NCI-H2171 treated with DMSO at 0.1 percent for 48 hours (cell line): ENCODE measurements around the gene C19orf85.
"Not testable (repeated sequence)": the region's sequence is repeated elsewhere in the genome, so short reads cannot be mapped to it uniquely, and the experiment has no call there.

Experiments
- DNase-seq: peaks from one replicate; lab custom pipeline; 2025; lab: John Stamatoyannopoulos, UW

The C19orf85 gene

DNA sequence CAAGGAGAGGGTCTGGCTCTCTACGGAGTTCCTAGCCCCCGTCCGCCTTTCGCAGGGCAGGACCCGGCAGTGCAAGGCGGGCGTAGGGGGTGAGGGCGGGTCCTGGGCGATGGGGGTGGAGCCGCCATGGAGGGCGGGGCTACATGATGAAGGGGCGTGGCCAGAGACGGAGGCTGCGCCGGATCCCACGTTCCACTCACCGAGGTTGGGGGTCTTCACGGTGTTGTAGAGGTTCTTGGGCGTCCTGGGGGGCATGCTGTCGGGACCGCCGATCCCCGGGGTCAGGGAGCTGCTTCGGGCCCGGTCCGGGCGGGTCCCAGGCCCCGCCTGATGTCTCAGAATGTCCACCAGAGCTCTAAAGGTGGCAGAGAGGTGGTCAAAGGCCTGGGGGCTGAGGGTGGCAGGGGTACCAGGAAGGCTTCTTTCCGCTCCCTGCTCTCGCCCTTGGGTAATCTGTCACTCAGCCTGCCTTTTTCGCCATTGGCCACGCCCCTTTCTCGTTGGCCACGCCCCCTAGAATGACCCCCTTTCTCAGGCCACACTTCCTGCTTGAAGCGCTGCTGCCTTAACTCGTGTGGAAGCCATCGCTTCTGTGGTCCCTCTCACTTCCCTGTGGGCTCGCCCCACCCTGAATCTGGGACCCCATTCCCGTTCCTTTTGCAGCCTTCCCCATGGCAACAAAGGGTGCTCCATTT is 24.0 kb downstream of the C19orf85 start:
- no peak for DNase-seq

DNA sequence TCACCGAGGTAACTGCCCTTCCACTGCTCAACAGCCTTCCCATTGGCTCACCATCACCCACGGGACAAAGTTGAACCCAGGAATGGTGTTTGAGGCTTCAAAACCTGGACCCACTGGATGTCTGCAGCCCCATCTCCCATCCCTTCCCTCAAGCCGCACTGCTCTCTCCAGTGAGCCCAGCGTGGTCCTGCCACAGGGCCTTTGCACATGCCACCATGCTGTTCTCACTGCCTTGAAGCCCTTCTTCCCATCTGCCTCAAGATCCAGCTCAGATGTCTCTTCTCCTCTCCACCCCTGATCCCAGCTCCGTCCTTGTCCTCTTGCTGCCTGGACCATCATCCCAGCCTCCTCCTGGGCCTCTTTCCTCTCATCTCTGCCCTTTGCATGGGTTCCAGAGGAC is 25.5 kb downstream of the C19orf85 start:
- DNase-seq = no peak

DNA sequence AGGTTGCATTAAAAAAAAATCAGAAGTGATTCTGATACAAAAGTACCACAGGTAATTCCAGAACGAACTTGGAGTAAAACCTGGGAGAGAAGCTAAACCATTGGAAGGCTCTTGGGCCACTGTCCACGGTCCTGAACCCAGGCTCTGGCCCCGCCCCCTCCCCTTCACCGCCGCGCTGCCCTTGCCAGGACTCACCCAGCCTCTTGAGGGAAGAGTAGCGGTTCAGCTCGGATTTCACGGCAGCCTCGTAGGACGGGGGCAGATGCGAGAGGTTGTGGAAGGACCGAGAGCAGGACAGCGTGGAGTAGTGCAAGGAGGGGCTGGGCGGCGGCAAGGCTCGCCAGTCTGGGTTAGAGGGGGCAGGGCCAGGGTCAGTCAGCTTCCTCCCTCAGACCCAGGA is 27.1 kb downstream of the C19orf85 start:
- DNase-seq = peak; percentile 25

DNA sequence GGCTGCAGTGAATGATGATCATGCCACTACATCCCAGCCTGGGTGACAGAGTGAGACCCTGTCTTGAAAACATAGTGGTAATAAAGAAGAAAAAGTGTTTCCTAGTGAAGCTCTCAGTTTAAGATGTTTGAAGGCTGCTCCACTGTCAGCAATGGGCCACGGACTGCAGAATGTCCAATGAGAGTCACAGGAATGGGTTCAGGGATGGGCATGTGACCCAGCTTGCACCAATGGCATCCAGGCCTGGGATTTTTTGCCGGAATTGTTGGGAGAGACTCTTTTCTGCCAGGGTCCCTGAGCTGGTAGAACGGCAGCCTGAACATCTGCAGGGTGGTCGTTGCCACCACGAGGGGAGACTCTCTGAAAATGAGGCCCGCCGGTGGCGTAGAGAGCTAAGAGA is 27.7 kb downstream of the C19orf85 start:
- no peak for DNase-seq

DNA sequence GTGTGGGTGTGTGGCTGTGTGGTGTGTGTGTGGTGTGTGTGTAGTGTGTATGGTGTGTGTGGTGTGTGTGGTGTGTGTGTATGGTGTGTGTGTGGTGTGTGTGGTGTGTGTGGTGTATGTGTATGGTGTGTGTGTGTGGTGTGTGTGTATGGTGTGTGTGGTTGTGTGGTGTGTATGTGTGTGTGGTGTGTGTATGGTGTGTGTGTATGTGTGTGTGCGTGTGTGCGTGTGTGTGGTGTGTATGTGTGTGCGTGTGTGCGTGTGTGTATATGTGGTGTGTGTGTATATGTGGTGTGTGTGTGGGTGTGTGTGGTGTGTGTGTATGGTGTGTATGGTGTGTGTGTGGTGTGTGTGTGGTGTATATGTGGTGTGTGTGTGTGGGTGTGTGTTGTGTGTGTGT is 29.5 kb downstream of the C19orf85 start:
- DNase-seq = no peak

DNA sequence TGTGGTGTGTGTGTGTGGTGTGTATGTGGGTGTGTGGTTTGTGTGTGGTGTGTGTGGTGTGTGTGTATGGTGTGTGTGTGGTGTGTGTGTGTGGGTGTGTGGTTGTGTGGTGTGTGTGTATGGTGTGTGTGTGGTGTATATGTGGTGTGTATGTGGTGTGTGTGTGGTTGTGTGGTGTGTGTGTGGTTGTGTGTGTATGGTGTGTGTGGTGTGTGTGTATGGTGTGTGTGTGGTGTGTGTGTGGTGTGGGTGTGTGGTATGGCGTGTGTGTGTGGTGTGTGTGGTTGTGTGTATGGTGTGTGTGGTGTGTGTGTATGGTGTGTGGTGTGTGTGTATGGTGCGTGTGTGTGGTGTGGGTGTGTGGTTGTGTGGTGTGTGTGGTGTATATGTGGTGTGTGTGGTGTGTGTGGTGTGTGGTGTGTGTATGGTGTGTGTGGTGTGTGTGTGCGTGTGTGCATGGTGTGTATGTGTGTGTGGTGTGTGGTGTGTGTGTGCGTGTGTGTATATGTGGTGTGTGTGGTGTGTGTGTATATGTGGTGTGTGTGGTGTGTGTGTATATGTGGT is 30.1 kb downstream of the C19orf85 start:
- no peak for DNase-seq

DNA sequence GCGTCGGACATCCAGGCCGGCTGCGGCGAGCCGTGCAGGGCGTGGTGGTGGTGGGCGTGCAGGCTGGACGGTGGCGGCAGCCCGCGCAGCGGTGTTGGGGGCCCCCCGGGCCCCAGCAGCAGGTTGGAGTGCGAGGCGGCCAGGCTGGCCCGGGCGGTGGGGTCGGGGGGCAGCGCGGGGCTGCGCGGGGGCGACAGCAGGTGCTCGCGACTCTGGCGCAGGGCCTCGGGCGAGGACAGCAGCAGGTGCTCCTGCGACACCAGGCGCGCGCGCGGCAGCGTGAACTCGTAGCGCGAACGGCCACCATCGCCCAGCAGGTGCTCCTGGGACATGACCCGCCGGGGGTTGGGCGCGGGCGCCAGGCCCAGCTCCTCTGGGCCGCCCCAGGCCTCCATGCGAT is 31.3 kb downstream of the C19orf85 start:
- DNase-seq = no peak

DNA sequence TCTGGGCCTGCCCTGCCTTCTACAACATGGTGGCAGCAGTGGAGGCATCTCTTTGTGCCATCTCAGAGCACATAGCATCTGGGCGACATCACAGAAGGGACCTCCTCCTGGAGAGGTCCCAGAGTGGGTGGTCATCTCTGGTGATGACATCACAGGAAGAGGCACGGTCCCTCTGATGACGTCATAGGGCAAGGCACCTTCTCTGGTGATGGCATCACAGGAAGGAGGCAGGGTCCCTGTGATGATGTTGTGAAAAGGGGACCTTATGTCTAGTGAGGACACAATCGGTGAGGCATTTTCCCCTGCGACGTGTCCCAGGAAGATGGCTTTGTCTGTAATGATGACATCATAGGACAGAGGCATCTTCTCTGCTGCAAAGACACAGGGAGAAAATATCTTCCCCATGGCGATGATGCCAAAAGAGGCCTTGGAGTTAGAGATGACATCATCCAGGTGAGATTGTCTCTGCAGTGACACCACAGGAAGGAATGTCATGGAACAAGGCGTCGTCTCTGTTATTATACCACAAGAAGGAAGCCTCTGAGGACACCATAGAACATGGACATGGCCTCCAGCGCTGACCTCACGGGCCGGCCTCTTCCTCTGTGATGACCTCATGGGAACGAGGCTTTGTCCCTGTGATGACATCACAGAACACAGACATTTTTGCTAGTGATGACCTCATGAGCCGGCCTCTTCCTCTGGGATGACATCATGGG is 32.2 kb downstream of the C19orf85 start:
- DNase-seq = no peak

DNA sequence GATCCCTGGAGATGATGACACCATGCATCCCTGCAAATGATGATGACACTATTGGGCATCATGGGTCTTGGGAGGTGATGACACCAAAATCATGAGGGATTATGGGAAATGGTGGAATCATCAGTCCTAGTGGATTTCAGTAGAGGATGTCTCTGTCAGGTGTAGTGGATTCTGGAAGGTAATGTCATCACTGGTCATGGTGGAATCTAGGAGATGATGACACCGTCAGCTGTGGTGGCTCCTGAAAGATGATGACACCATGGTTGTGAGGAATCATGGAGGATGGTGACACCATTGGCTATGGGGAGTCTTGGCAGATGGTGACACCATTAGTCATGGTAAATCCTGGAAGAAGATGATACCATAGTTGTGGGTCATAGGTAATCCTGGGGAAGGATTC is 33.4 kb downstream of the C19orf85 start:
- DNase-seq = no peak

DNA sequence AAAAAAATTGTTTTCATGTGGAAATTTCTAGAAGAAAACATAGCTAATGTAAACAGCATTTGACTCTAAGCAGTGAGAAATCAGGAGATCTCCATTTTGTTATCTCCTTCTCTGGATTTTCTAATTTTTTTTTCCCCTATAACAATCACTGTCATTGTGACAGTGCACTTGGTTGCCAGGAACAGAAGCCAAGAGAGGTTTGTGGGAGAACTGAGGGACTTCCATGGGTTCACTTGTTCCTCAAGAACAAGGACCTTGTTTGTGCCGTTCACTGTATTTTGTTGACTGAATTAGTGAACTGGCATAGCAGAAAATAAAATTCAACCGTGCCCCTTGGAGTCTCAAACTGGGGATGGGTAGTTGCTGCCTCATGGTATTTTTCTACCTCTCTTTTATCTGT is 38.5 kb downstream of the C19orf85 start:
- DNase-seq = no peak

DNA sequence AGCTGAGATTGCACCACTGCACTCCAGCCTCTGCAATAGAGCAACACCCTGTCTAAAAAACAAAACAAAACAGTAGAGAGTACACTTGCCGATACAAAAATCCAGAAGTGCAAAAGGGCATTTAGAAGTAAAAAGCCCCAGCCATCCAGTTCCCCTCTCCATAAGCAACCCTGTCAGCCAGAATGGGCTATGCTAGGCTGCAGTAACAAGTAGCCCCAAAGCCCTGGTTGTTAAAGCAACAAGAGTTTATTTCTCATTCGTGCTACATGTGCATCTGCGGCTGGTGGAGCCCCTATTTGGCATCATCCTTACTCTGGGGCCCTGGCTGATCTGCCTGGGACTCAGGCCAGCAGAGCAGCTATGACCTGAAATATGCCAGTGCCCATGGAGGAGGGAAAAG is 40.0 kb downstream of the C19orf85 start:
- no peak for DNase-seq

DNA sequence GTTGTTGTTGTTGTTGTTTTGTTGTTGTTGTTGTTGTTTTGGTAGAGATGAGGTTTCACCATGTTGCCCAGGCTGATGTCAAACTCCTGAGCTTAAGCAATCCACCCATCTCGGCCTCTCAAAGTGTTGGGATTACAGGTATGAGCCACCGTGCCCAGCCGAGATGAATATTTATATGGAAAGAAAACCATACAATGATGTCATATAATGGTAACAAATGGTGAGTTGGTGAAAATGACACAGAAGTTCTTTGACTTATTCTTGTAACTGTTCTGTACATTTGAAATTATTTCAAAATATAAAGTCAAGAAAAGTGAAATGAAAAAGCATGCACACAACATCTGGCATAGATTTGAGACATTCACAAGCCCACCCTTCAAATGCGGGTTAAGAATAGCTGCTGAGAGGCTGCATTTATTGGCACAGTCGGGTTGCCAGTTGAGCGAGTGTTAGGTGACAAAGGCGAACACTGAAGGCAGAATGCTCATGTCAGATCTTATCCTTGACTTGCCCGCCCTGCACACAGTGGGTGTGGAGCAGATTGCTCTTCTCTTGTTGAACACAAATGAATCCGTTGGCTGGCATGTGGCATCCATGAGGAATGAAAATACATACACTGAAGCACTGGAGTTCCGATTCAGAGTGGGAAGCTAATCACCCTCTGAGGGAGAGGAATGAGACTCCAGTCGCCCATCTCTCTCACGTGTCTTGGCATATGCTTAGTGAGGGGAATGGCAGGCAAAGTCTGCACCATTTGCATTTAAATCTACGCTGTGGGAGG is 41.1 kb downstream of the C19orf85 start:
- peak; percentile 43 for DNase-seq

DNA sequence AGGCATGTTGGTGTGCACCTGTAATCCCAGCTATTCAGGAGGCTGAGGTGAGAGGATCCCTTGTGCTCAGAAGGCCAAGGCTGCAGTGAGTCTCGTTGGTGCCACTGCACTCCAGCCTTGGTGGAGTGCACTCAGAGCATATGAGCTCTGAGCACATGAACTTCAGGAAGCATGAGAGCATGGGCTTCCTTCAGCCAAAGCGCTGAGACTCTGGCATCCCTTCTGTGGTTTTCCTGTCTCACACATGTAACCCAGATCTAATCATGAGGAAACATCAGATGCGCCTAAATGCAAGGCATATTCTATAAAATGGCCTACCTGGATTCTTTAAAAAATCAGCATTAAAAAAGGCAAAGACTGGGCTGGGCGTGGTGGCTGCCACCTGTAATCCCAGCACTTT is 43.3 kb downstream of the C19orf85 start:
- not testable (repeated sequence) for DNase-seq

DNA sequence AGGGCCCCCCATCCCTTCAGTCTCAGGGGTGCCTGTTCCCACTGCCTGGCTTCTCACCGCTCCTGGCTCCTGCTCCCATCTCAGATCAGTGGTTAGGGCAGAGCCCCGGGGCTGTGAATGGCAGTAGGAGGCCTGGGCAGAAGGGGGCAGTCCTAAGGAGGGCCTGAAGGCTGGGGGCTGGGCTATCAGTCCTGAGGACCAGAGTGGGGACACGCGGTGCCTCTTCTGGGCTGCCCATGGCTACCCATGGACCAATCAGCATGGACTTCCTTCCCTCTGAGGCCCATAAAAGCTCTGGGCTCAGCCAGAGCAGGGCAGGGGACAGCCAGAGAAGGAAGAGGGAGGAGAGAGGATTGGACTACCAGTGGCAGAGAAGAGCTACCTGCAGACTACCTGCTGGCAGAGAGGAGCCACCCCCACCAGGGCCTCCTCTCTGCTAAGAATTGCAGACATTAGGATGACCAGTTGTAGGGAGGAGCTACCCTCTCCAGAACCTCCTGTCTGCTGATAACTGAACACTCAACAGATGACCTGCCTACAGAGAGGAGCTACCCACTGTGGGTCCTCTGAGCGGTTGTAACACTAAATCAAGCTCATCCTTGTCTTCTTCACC is 44.8 kb downstream of the C19orf85 start:
- no peak for DNase-seq

DNA sequence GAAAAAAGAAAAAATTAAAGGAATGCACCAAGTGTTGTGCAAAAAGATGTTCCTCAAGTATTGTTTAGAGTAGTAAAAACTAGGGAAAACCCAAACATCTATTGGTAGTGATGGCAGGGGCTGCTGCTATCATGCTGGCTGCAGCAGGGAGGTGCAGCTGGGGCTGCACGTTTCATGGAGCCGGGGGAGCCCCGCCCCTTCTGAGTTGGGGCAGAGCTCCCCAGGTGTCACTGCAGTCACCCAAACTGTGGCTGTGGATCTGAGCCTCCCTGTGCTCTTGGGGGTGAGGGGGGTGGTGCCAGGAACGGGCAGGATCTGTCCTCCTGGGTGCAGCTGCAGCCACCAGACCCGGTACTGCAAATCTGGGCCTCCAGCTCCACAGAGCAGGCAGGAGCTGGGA is 45.4 kb downstream of the C19orf85 start:
- no peak for DNase-seq

DNA sequence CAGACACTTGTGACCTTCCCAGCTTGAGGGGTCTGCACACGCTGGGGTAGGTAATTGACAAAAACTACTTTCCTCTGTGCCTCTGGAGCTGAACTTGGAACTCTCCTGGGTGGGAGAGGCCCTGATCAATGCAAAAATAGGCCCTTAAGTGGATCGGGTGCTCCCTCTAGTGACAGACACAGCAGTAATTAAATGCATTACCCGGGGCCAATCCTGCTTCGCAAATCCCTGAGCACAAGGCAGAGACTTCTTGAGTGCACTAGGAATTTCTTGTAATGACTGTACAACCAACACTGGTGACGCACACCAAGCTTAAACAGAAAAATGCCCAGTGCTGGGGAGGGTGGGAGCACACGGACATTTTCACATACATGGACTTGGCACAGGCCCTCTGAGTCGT is 46.4 kb downstream of the C19orf85 start:
- peak; percentile 74 for DNase-seq
